Mesenteric fat pad (tissue), 1 donor: Measurements from ENCODE around the gene NOS1. TPM values are rescaled to one million over a fixed set of nuclear protein-coding genes. Genes with fewer than 3 reads are reported as not detected.
A peak's percentile ranks its signal among the peaks of the same experiment; 100 is the strongest.

Source experiments
- DNase-seq: peaks from one replicate; pipeline ENCODE4 v3.0.0-alpha.2; 2020; ENCODE audit warnings: low spot score
- total RNA-seq: library from RNA; stranded (reverse); fragmentation: NEBNext Ultra II Directional; extraction: Animal tissue kit (Norgen Biotek cat#: 25700); gene quantifications from one replicate; pipeline ENCODE4 v1.2.1, GENCODE V29; 2021
- donor health status: DM: yes; HTN: yes; CAD: no.

Gene NOS1
- total RNA-seq, 1 donor from 2014 or later, result 0.10 TPM

DNA sequence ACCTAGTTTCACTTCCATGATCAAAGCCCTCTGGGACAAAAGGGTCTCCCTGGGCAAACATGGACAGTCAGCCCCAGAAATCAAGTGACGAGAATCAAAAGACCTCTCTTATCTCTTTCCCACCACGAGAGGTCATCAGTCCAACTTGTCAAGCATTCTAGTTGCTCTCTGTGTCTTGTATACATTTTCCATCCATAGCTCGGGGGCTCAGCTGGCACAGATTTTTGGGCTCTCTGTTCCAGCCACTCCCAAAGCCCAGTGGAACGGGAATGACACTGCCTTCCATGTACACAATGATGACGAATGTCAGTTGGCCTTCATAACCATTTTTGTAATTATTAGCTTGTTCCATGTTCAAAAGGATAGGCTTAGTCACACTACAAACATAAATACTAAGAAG, 29.7 kb downstream of the NOS1 start:
- DNase-seq, result no peak

DNA sequence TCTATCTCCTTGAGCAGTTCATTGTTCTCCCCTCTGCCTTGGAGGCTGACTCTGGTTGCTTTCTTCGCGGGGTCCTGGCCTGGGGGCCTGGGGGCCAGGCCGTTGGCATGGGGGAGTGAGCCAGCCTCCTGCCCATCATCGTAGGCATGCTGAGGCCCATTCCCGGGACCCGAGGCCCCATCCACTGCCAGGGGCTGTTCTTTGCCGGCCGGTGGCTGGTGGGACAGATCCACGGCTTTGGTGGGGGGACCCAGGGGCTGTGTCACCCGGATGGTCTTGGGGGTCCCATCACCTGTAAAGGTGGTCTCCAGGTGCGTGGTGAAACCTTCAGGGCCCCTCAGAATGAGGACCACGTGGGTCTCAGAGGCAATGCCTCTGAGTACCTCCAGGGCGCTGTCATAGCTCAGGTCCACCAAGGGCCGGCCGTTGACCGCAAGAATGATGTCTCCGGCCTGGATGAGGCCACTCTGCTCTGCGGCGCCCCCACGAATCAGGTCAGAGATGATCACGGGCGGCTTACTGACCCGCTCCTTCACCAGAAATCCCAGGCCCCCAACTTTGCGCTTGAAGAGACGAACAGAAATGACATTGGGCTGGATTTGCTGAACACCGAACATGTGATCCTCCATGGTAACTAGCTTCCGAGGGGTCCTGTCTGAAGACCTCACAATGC, 30.8 kb downstream of the NOS1 start:
- DNase-seq, result peak; percentile 82

DNA sequence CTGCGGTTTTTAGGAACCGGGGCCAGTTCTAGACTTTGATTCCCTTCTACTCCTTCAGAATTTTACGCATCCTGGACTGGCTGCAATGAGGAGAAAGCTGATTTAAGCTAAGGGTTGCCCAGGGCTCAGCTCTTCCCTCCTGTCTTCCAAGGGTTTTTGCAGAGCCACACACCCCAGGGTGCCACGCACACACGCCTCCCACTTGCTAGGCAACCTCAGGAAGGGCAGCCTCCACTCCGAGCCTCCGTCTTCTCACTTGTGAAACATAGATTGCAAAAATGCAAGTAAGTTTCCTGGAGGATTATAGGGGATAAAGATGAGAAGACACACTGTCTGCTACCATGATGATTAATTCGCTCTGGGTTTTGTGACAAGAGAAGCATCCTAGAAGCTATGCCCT, 31.7 kb downstream of the NOS1 start:
- DNase-seq, result peak; percentile 55

DNA sequence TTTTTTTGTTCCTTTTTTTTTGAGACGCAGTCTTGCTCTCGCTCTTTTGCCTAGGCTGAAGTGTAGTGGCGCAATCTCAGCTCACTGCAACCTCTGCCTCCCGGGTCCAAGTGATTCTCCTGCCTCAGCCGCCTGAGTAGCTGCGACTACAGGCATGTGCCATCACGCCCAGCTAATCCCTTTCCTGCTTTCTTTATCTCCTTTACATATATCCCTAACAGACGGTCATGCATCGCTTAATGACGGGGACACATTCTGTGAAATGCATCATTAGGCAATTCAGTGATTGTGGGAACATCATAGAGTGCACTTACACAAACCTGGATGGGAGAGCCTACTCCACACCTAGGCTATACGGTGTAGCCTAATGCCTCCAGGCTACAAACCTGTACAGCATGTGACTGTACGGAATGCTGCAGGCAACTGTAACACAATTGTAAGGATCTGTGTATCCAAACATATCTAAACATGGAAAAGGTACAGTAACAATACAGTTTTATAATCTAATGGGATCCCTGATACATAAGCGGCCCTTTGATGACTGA, 32.8 kb downstream of the NOS1 start:
- peak; percentile 51 for DNase-seq

DNA sequence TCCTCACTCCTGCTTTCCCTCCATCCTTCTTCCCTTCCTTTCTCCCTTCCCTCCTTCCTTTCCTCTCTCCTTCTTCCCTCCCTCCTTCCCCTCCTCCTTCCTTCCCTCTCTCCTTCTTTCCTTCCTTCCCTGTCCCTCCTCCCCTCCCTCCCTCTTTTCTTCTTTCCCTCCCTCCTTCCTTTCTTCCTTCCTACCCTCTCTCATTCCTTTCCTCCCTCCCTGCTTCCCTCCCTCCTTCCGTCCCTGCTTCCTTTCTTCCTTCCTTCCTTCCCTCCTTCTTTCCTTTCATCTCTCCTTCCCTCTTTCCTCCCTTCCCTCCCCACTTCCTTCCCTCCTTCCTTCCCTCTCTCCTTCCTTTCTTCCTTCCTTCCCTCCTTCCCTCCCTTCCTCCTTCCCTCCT, 39.0 kb downstream of the NOS1 start:
- DNase-seq, result no peak

DNA sequence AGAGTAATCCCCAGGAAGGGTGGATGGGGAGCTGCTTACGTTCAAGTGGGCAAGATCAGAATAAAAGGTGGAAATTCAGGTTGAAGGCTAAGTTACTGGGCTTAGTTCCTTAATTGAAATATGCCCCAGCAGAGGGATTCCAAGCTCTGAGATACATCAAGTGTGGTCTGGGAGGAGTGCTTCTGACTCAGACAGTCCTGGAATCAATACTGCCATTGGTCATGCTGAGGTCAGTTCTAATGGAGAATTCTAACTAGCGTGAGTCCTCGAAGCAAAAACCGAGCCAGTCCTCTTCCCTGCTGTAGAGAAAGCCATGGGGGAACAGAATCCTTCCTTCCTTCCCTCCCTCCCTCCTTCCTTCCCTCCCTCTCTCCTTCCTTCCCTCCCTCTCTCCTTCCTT, 39.9 kb downstream of the NOS1 start:
- DNase-seq, result no peak

DNA sequence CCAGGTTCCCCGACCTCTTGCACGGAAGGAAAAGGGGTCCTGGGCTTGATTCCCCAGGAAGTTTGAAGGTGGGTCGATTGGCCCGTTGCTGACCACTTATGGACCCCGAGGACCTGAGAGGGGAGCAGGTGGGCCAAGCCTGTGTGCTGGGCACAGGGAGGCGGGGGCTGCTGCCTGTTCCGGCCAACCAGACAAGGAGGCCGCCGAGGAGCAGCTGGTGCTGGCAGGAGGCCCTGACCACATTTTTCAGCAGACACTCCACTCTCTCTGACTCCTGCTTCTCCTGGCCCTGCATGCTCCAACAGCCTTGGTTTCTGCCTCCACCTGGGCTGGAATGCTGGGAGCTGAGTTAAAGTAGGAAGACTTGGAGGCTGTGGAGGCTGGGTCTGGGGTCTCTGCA, 42.8 kb downstream of the NOS1 start:
- no peak for DNase-seq

DNA sequence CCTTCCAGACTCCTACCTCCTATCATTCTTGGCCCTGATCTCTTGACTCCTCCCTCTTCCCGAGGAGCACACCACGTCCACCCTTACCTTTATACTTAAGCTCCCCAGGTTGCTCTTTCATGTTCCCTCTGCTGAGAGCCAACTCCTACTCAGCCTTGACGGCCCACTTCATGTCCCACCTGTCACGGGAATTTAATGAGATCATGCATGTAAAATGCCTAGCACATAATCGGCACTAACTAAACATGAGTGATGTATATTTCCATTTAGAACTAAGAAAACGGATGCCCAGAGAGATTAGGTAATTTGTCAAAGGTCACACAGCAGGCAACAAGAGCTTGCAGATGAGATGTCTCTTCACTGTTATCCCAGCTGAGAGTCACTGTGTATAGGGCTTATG, 45.1 kb downstream of the NOS1 start:
- no peak for DNase-seq

DNA sequence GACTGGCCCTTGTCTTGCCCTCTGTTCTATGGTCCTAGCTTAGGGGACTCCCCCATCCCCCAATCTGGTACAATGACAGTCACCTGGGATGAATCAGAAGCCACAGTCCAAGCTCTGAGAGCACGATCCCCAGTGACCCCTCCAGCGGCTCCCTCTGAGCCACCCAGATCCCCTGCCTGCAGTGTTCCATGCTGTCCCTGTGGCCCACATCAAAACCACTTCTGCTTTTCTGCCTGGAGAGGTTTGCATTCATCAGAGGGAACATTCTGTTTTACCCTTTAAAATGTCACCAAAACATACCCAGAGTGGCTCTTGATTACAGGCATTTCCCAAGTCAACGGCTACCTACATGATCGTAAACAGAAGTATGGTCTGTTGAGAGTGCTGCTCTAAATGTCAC, 47.5 kb downstream of the NOS1 start:
- DNase-seq, result no peak

DNA sequence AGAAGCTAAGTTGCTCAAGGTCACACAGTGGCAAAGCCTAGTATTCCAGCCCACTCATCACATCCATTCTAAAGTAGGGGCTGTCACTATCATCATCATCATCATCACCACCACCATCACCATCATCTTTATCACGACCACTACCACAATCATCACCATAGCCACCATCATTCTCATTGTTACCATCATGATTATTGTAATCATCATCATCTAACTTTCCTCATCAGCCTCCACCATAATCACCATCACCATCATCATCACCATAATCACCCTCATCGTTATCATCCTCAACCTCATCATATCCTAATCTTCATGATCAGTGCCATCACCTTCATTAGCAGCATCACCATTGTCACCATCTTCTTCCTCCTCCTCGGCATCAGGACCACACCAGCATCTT, 48.7 kb downstream of the NOS1 start:
- DNase-seq, result no peak

DNA sequence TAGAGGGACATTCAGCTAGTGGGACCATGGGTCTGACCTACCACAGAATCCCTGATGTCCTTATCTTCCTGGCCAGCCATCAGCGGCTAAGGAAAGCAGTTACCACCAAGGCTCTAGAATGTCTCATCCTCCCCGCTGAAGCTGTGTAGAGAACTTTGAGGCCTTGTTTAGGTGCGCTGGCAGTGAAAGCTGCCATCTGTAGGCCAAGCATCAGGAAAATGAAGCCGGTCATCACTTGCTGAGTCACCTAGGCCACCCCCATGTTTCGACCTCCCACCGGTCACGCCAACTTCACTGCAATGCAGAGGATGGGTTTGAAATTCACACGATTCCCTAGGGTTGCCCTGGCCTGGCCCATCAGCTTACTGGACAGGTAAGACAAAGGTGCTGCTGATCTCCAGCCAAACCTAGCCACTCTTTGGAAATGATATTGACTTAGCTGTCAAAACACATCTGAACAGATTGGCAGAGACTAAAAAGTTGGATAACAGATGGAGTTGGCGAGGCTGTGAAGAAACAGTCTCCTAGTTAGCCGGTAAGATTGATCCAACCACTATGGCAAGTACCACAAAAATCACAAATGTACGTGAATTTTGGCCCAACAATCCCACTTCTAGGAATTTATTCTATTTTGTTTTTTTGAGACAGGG, 52.0 kb downstream of the NOS1 start:
- DNase-seq, result no peak

DNA sequence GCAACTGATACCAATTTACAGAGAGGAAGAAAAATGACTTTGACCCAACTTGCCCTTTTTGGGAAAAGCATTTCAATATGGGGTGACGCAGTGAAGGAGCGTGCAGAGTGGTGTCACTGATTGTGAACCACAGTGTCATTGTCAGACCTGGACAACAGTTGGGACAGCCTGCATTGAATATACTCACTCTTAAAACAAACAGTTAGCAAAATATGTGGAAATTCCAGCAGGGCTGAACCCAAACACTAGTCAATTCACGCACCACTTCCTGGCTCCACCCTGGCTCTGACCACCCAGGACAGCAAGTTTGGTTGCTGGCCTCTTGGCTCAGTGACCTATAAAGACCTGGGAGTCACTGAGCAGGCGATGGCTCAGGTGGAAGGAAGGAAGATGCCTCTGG, 61.3 kb downstream of the NOS1 start:
- DNase-seq, result no peak

DNA sequence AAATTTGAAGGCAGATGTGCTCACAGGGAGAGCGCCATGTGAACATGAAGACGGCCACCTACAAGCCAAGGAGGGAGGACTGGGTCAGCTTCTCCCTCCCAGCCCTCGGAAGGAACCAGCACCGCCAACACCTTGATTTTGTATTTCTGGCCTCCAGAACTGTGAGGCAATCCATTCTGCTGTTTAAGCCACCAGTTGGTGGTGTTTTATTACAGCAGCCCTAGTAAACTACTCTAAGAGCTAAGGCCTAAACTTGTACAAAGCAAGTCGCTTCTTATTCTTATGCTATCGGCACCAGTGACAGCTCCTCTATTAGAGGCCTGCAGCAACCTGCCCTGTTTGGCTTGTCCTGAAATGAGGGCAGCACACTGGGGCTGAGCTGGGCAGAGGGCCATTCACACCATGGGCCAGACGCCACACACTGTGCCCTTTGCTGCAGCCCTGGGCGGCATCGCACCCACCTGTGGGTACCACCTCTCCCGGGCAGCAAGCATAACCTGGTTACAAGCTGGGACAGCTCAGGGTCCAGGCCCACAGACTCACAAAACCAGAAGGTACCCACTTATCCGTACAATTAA, 62.7 kb downstream of the NOS1 start:
- peak; percentile 20 for DNase-seq

DNA sequence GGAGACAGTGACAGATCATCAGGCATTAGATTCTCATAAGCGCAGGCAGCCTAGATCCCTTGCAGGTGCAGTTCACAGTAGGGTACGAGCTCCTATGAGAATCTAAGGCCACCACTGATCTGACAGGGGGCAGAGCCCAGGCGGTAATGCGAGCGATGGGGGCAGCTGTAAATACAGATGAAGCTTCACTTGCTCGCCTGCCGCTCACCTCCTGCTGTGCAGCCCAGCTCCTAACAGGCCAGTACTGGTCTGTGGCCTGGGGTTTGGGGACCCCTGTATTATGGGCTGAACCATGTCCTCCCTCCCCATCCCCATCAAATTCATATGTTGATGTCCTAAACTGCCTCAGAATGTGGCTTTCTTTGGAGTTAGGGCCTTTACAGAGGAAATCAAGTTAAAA, 63.2 kb downstream of the NOS1 start:
- DNase-seq, result peak; percentile 80

DNA sequence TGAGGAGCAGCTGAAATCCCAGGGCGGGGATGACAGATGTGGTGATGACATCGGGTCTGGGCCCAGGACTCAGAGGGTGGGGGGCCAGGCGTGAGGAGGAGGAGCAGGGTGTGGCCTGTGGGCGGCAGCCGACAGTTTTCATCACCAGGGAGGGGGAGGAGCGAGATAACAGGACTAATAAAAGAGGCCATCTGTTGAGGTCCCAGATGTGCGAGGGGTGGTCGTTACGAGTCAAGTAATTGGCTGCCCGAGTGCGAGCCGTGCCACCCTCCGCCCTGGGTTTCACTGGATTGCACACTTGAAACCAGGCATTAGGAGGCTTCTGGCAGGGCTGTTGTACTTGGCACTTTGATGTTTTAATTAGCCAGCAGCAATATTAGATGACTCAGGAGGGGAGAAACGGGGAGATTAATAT, 67.2 kb downstream of the NOS1 start:
- DNase-seq, result peak; percentile 75

DNA sequence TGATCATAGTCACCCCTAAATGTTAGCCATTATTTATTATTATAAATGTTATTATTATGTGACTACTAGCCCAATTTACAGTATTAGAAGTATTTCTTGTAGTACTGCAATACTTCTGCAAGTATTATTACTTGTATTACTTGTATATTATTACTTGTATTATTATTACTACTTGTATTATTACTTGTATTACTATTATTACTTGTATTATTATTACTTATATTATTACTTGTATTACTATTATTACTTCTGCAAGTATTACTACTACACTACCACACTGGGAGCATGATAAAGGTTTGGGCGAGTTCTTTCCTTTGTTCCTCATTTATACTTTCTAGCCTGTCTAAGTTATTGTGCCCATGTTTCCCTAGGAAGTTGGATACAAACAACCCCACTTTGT, 67.9 kb downstream of the NOS1 start:
- no peak for DNase-seq

DNA sequence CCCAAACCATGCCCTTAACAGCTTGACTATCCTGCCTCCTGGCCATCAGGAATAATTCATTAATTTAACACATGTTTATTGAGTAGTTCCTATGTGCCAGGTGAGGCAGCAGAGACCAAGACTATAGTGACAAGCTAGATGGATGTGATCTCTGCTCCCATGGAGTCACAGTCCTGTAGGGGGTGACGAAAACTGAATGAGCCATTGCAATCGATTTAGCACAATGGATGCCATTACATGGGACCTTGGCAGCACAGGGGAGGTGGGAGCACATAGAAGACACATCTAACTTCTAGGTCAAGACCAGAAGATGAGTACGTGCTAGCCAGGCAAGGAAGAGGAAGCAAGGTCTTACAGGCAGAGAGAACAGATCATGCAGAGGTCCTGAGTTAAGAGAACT, 68.7 kb downstream of the NOS1 start:
- DNase-seq, result peak; percentile 28

DNA sequence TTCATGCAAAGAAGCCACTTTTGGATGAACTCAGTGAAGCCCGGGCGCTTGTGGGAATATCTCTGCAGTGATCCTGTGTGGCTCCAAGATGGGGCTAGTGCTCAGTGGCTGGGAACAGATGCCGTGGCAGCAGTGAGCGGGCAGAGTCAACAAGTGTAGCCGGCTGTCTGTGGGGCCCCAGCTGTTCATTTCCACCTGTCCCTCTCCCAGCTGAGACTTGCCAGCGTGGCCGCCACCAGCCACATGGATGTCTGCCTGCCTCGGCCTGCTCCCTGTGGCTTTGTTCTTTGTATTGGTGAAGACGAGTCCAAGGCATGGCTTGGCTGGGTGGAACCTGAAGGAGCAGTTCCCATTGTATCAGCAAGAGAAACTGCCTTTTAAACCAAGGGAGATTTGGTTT, 77.3 kb downstream of the NOS1 start:
- DNase-seq, result no peak

DNA sequence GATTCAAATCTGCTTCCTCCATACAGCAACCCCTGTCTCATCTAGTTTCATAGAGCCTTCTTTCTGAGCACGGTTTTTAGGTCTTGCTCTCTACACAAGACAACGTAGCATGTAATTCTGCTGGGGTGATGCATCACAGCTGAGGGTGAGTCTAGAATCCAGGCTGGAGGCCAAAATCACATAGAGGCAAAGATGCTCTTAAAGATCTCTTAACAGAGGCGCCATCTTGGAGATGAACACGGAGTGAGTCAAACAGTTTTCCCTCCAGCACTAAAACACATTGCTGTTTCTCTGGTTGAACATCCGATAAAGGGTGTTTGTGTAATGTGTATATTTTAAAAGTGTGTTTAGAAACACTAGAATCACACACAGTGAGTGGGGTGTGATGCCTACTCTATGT, 78.9 kb downstream of the NOS1 start:
- DNase-seq, result no peak

DNA sequence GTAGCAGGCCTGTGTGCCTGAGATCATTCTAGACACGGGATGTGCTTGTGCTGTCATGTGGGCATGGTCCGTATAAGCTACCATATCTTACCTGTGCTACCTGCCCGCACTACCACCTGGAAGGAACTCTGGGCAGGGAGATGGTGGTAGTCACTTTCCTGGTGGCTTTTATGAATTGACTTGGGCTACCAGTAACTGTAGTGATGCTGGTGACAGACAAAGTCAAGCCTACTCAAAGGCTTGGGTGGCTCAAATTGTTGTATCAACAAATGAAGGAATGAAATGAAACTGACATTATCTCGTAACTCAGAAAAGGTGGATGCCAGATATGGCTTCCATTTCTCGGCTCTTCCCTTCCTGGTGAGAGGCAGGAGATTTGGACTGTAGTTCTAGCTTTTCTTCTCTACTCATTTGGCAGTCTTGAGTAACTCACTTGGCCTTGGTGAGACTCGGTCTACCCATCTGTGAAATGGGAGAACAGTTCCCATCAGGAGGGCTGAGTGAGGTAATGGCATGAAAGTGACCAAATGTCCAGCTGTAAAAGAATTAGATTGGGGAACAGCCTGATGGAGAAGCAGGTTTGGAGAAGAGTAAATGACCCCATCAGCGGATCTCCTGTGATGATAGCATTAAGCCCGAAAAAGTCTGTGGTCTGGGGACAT, 81.3 kb downstream of the NOS1 start:
- DNase-seq, result no peak

DNA sequence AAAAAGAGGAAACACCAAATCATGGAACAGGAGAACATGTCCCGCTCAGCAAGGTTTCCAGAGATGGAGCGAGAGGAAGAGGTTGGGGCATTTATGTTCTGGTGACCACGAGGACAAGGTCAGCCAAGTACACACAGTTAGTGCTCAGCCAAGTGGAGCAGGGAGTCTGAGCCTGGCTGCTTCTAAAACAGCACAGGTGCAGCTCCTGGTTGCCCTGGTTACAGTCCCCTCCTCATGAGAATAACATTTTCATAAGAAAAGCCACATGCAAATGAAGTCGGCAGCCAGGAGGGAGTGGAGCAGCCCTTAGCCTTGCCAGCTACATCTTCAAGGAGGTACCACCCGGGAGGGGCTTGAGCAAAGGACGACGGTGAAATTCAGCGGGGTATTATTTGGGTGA, 81.8 kb downstream of the NOS1 start:
- no peak for DNase-seq

DNA sequence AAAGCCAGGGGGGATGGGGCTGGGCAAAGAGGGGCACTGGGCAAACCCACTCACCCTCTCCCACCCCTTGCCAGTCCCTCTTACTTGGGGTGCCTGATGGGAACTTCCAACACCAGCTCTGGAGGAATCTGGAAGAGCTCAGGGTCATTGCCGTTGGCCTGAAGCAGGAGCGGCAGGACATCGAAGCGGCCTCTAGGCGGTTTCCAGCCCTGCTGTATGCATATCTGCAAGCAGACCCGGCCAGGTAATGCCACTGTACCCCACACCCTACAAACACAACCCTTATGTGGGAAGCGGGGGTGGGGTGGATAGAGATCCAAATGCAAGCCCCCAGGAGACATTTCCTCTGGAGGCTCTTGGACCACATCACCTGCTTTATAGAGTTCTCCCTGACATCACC, 83.6 kb downstream of the NOS1 start:
- DNase-seq, result no peak
